Measurements from ENCODE around the gene PCNX2. TPM values are rescaled to one million over a fixed set of nuclear protein-coding genes. Genes with fewer than 3 reads are reported as not detected.
"Not testable (repeated sequence)": the region's sequence is repeated elsewhere in the genome, so short reads cannot be mapped to it uniquely, and the experiment has no call there.

PCNX2 gene
- total RNA-seq, 1 donor from 2014 or later: 33.6 TPM

- no peaks in the 10 kb centered on the region for H3K9me3 Mint-ChIP-seq (ENCODE audit: low read depth)
- H3K4me1 Mint-ChIP-seq (ENCODE audit: low read depth): peaks cover 10% of the 10 kb centered on the region
- H3K27ac Mint-ChIP-seq: no peak overlapping the region
Observed at GRCh38 chr1:233109096-233109495, 186.4 kb downstream of the PCNX2 start.

GRCh38 chr1:233107716-233108130 is 187.8 kb downstream of the PCNX2 start:
- H3K4me1 Mint-ChIP-seq (ENCODE audit: low read depth); DNase-seq (ENCODE audit: low spot score, unreplicated experiment); H3K9me3 Mint-ChIP-seq (ENCODE audit: low read depth); H3K27ac Mint-ChIP-seq; H3K27me3 Mint-ChIP-seq; H3K36me3 Mint-ChIP-seq (ENCODE audit: insufficient read depth); H3K4me3 Mint-ChIP-seq (ENCODE audit: low read depth): not testable (repeated sequence)

More at GRCh38 chr1:233109096-233109495, 186.4 kb downstream of the PCNX2 start:
- Mint-ChIP-seq H3K27me3 (no peaks in the 10 kb centered on the region), H3K4me3 (ENCODE audit: low read depth) (no peak overlapping the region), H3K36me3 (ENCODE audit: insufficient read depth) (peaks cover 6% of the 10 kb centered on the region)
- DNase-seq (ENCODE audit: low spot score, unreplicated experiment): no peak
- TF ChIP-seq CTCF (IDR thresholded peaks at IDR 0.05; ENCODE audit: unreplicated experiment): no peak

GRCh38 chr1:233107130-233107660 is 188.3 kb downstream of the PCNX2 start:
- H3K36me3 Mint-ChIP-seq (ENCODE audit: insufficient read depth): peaks cover 6% of the 10 kb centered on the region
- no peak for DNase-seq (ENCODE audit: low spot score, unreplicated experiment)
- TF ChIP-seq CTCF (IDR thresholded peaks at IDR 0.05; ENCODE audit: unreplicated experiment): no peak
- no peaks in the 10 kb centered on the region for H3K27me3 Mint-ChIP-seq
- H3K4me3 Mint-ChIP-seq (ENCODE audit: low read depth): no peak overlapping the region
- H3K9me3 Mint-ChIP-seq (ENCODE audit: low read depth): peaks cover 2% of the 10 kb centered on the region
- H3K27ac Mint-ChIP-seq: no peak overlapping the region
- H3K4me1 Mint-ChIP-seq (ENCODE audit: low read depth): no peaks in the 10 kb centered on the region

- DNase-seq (ENCODE audit: low spot score, unreplicated experiment): no peak
- H3K36me3 Mint-ChIP-seq (ENCODE audit: insufficient read depth): peaks cover 2% of the 10 kb centered on the region
- H3K4me3 Mint-ChIP-seq (ENCODE audit: low read depth): no peak overlapping the region
- peaks cover 2% of the 10 kb centered on the region for H3K9me3 Mint-ChIP-seq (ENCODE audit: low read depth)
- H3K4me1 Mint-ChIP-seq (ENCODE audit: low read depth): no peaks in the 10 kb centered on the region
- no peak overlapping the region for H3K27ac Mint-ChIP-seq
- TF ChIP-seq CTCF (IDR thresholded peaks at IDR 0.05; ENCODE audit: unreplicated experiment): no peak
- no peaks in the 10 kb centered on the region for H3K27me3 Mint-ChIP-seq
Observed at GRCh38 chr1:233105225-233105624, 190.3 kb downstream of the PCNX2 start.

- H3K36me3 Mint-ChIP-seq (ENCODE audit: insufficient read depth): no peaks in the 10 kb centered on the region
- peaks cover 2% of the 10 kb centered on the region for H3K9me3 Mint-ChIP-seq (ENCODE audit: low read depth)
- DNase-seq (ENCODE audit: low spot score, unreplicated experiment): no peak
- H3K4me3 Mint-ChIP-seq (ENCODE audit: low read depth): no peak overlapping the region
- no peaks in the 10 kb centered on the region for H3K27me3 Mint-ChIP-seq
- no peak for TF ChIP-seq CTCF (IDR thresholded peaks at IDR 0.05; ENCODE audit: unreplicated experiment)
- H3K27ac Mint-ChIP-seq: no peak overlapping the region
- no peaks in the 10 kb centered on the region for H3K4me1 Mint-ChIP-seq (ENCODE audit: low read depth)
Observed at GRCh38 chr1:233102341-233102740, 193.2 kb downstream of the PCNX2 start.

GRCh38 chr1:233097959-233098580 is 197.5 kb downstream of the PCNX2 start:
- peaks cover 2% of the 10 kb centered on the region for H3K36me3 Mint-ChIP-seq (ENCODE audit: insufficient read depth)
- H3K9me3 Mint-ChIP-seq (ENCODE audit: low read depth): no peaks in the 10 kb centered on the region
- no peak for TF ChIP-seq CTCF (IDR thresholded peaks at IDR 0.05; ENCODE audit: unreplicated experiment)
- no peaks in the 10 kb centered on the region for H3K4me1 Mint-ChIP-seq (ENCODE audit: low read depth)
- no peak overlapping the region for H3K27ac Mint-ChIP-seq
- H3K4me3 Mint-ChIP-seq (ENCODE audit: low read depth): no peak overlapping the region
- DNase-seq (ENCODE audit: low spot score, unreplicated experiment): no peak
- H3K27me3 Mint-ChIP-seq: no peaks in the 10 kb centered on the region

Data from progenitor cell of endocrine pancreas (in vitro differentiated cells).